GM19455 (cell line): Measurements from ENCODE around the gene SPACA6.

Source experiments
- ATAC-seq: cut with Tn5 transposase; IDR thresholded peaks from one replicate; pipeline ENCODE4 v1.9.1; 2021; ENCODE audit not compliant: unreplicated experiment

SPACA6 gene

DNA sequence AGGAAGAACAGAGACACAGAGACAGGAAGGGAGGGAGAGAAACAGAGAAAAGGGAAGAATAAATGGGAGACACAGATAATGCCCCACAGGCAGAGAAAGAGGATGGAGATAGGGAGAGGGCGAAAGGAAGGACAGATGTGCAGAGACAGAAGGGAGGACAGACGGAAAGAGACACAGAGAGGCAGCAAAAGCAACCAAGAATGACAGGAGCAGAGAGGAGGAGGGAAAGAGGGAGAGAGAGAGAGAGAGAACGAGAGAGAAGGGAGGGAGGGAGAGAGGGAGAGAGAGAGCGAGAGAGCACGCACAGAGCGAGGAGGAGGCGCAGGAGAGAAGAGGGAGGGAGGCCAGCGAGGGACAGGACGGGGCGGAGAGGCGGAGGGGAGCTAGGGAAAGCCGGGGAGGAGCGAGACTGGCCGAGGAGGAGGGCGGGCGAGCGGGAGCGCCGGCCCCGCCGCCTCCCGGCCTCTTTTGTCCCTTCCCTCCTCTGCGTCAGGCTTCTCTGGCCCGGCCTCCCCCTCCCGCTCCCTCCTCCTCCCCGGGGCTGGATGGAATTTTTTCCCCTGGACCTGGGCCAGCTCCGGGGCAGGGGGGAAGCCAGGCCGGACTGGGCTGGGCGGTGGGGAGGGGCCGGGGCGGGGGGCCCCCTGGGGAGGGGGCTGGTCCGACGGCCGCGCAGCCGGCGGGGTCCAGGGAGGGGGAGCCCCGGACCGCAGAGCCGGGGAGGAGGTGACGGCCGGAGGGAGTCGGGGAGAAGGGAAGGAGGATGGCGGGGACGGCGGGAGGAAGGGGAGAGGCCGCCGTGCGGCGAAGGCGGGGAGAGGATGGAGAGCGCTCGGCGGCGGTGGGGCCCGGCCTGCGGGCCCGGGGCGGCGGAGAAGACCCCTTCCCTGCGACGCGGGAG is 4.2 kb upstream of the SPACA6 start:
- ATAC-seq: no peak

- ATAC-seq: no peak
Measured at GRCh38 chr19:51689751-51690453, 3.2 kb upstream of the SPACA6 start.

DNA sequence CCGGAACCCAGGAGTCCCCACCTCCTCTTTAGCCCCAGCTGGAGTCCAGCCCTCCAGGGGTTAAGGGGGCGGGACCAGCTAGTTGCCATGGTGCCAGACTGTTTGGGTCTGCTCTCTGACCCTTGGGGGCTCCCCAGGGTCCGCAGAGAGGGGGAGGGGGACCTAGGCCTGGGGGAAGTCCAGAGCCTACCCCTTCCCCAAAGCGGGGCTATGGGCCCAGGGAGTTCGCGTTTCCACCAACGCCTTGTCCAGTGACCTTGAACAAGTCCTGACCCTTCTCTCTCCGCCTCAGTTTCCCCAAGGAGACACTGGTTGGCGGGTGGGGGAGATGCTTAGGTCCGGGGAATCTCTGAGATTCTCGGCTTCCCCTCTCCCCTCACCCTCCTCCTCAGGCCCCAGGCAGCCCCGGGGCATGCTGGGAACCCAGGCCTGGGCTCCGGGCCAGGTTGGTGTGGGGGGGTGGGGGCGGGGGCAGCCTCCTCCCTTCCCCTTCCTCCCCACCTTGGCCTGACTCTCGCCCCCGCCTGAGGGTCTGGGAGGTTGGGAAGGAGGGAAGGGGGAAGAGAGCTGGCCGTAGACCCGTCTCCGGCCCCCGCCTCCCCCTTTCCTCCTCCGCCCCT is 2.6 kb upstream of the SPACA6 start:
- ATAC-seq: no peak

- ATAC-seq: no peak
Measured at GRCh38 chr19:51691074-51691583, 2.0 kb upstream of the SPACA6 start.

DNA sequence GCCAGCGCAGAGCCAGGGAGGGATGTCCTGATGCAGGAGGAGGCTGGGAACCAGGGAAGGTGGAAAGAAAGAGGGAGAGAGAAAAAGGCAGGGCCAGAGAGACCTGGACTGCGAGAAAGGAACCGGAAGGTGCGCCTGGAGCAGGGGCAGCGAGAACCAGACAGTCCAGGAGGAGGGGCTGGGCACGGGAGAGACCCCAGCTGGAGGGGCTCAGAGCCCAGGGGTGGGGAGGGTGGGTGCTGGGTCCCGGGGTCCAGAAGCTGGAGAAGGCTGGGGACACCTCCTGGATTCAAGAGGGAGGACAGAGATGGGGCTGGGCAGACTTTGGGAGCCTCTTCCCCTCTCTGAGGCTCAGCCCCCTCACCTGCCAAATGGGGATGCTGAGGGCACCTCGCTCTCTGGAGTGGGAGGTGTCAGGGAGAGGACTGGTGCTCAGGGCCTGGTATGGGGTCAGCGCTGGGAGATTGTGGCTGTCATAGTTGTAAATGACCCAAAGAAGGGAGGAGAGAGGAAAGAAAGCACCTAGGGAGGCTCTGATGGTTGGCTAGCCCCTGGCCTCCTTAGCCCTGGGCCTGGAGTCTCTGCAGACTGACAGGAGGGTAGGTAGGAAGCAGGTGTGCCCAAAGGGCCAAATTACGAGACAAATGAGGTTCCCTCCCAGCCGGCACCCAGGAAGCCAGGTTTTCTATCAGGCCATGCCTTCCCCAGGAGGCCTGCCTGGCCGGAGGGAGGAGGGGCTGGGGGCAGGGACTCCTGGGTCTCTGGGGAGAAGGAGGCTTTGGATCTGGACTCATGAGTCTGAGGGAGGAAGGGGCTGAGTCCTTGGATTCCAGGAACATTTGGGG is 1.3 kb upstream of the SPACA6 start:
- no peak for ATAC-seq

DNA sequence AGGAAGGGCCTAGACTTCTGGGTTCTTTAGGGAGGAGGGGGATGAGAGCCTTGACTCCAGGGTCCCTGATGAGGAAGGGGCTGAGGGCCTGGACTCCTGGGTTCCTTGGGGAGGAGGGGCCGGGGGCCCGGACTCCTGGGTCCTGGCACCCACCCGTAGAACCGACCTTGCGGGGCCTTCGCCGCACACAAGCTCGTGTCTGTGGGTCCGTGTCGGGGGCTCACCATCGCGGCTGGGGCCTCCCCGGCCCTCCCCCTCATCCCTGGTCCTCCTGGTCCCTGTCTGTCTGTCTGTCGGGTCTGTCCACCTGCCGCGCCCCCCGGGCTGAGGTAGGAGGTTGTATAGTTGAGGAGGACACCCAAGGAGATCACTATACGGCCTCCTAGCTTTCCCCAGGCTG is 662 bp upstream of the SPACA6 start:
- ATAC-seq: no peak

- ATAC-seq: no peak
Measured at GRCh38 chr19:51693819-51694218, 689 bp downstream of the SPACA6 start.

- ATAC-seq: no peak
Measured at GRCh38 chr19:51694318-51695085, 1.4 kb downstream of the SPACA6 start.

DNA sequence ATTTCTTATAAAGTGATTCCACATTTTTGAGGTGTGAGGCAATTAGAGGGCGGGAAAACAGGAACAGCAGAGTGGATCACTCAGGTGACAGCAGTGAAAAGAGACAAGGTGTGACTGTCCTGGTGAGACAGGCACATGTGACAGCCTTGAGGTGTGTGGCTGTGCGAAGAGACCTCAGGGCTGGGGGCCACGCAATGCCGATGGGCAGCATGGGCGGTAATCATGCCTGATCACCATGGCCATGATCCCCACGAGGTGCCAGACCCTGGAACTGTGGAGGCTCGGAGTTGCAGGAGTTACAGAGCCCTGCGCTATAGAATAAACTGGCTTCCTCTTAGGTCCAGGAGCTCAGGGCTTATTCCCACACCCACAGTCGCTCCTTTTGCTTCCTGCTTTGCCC is 2.0 kb downstream of the SPACA6 start:
- no peak for ATAC-seq

- no peak for ATAC-seq
Measured at GRCh38 chr19:51695702-51696315, 2.7 kb downstream of the SPACA6 start.

DNA sequence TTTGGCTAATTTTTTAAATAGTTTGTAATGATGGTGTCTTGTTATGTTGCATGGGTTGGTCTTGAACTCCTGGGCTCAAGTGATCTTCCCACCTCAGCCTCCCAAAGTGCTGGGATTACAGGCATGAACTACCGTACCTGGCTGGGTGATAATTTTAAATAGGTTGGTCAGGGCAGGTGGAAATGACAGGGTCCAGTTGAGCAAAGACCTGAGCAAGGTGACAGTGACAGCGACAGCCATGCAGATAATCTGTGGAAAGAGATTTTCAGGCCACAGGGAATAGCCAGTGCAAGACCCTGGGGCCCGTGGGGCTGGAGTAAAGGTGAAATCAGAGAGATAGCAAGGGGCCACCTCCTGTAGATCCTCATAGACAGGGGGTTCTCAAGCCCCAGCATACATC is 3.5 kb downstream of the SPACA6 start:
- no peak for ATAC-seq

GRCh38 chr19:51697169-51697776 is 4.1 kb downstream of the SPACA6 start:
- no peak for ATAC-seq

DNA sequence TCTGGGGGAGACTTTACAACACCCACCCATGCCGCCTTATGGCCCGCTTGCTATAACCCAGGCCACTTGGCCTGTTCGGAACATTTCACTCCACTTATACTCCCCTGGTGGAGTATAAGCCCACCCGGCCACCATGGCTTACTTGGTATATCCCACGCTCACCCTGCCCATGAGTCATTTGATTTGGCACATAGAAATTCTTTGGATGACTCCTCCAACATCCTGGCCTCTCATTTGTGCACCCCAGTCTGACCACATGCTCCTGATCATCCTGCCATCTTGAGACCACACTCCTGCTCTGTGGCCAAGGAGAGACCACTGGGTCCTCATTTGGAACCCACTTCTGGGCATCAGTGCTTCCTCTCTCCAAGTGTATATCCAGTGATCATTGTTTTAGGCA is 5.2 kb downstream of the SPACA6 start:
- no peak for ATAC-seq

GRCh38 chr19:51699170-51699569 is 6.0 kb downstream of the SPACA6 start:
- ATAC-seq: no peak

GRCh38 chr19:51701468-51702100 is 8.5 kb downstream of the SPACA6 start:
- no peak for ATAC-seq

DNA sequence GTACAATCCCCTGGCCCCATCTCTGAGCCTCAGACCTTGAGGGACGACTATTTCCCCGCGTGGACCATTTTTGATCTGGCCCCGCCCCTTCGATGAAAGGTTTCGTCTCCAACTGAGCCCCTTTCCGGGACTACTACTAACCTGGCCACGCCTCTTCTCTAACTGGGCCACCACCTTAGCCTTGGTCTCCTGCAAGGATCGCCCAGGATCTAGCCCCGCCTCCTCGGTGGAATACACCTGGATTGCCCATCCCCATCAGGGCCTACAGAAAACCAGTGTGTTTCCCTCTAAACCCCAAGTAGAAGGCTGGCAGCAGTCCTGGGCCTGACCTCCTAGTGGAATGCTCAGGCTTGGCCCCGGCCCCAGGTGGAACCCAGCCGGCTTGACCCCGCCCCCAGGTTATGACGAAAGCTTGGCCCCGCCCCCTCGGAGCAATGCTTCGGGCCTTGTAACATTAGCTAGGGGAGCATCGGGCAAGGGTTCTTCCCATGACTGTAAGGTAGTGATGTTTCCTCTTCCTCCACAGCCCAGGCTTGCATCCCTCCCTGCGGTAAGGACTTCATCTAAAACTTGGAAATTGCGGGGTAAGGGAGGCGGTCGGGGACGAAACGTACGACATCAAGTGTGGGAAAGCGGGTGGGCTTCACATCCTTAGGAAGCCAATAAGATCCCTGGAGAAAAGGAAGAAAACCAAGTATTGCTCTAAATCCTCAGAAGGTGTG is 9.1 kb downstream of the SPACA6 start:
- ATAC-seq: no peak

GRCh38 chr19:51702825-51703574 is 9.9 kb downstream of the SPACA6 start:
- ATAC-seq: no peak
